Heart right ventricle (tissue), 16 donors: ENCODE results near the gene TVP23A. TPM values are rescaled to one million over a fixed set of nuclear protein-coding genes. Genes with fewer than 3 reads are reported as not detected.
"Not testable (repeated sequence)": the region's sequence is repeated elsewhere in the genome, so short reads cannot be mapped to it uniquely, and the experiment has no call there.

Experiments used
- ATAC-seq, 8 donors: fragments of 200-7000 bp; cut with Tn5 transposase; one replicate each; pipeline ENCODE4 v1.9.1; 2020; ENCODE audit warnings: mild to moderate bottlenecking in 8 of 8, moderate library complexity in 8 of 8, moderate number of reproducible peaks in 1 of 8
- DNase-seq, 2 donors: peaks; one replicate each; pipeline ENCODE4 v3.0.0-alpha.2; 2020
- H3K27ac ChIP-seq, 10 donors: fragments of 200-600 bp; sonication (generic) in 2 of 10; one replicate each; pipeline versions ENCODE4 v1.5.0 to v1.8.0; 2020 to 2022; ENCODE audit warnings: mild to moderate bottlenecking in 3 of 10
- H3K27me3 ChIP-seq, 7 donors: fragments of 200-600 bp; one replicate each; pipeline ENCODE4 v1.8.0; 2021 to 2022; ENCODE audit warnings: mild to moderate bottlenecking in 2 of 7
- H3K36me3 ChIP-seq, 9 donors: fragments of 200-600 bp; sonication (generic) in 1 of 9; one replicate each; pipeline versions ENCODE4 v1.5.0 to v1.8.0; 2020 to 2022; ENCODE audit warnings: mild to moderate bottlenecking in 2 of 9
- H3K4me1 ChIP-seq, 9 donors: fragments of 200-600 bp; sonication (generic) in 1 of 9; one replicate each; pipeline versions ENCODE4 v1.5.0 to v1.8.0; 2020 to 2022; ENCODE audit warnings: mild to moderate bottlenecking in 4 of 9
- H3K4me3 ChIP-seq, 10 donors: fragments of 200-600 bp; sonication (generic) in 2 of 10; one replicate each; pipeline versions ENCODE4 v1.5.0 to v1.8.0; 2020 to 2022; ENCODE audit warnings: mild to moderate bottlenecking in 7 of 10, moderate library complexity in 2 of 10
- H3K9me3 ChIP-seq, 11 donors: fragments of 200-600 bp in 10 of 11; sonication (generic) in 2 of 11; one replicate each; pipeline versions ENCODE4 v1.5.0 to v1.8.0; 2013 to 2022; ENCODE audit warnings: mild to moderate bottlenecking in 2 of 11, control low read depth in 1 of 11, moderate library complexity in 1 of 11
- CTCF ChIP-seq, 9 donors: fragments of 200-600 bp; sonication (generic) in 2 of 9; IDR thresholded peaks; one replicate each; pipeline versions ENCODE4 v1.5.0 to v1.8.0; 2021 to 2022; ENCODE audit warnings: antibody characterized with exemption in 9 of 9, mild to moderate bottlenecking in 5 of 9, moderate library complexity in 1 of 9
- WGBS, 2 donors: extraction: QIAGEN DNeasy Blood & Tissue Kit; methylation state at CpG; one replicate each; pipeline ENCODE4 v1.1.7; 2013; ENCODE audit warnings: inconsistent platforms in 1 of 2; 5-methylcytosine and 5-hydroxymethylcytosine counted together
- intact Hi-C, 10 donors: fragments of 100-400 bp; cut with DNase I; formaldehyde crosslinking; loops; one replicate each; pipeline versions ENCODE4 v1.11.1 to v1.14.2; 2022
- polyA plus RNA-seq, 2 donors: library from polyadenylated mRNA; stranded (reverse); fragments of 200-250 nt; gene quantifications; one replicate each; pipeline ENCODE4 v1.2.3, GENCODE V29; 2013
- total RNA-seq, 10 donors: library from RNA; stranded (reverse); fragmentation: NEBNext Ultra II Directional in 3 of 10; extraction: Animal tissue kit (Norgen Biotek cat#: 25700) in 3 of 10; gene quantifications; one replicate each; pipeline versions ENCODE4 v1.2.1 to v1.2.4, GENCODE V29; 2021 to 2023
- donor health status: Arrhythmogenic right ventricular cardiomyopathy.
- donor health status: ischemic (EF 13 %, LVEDD 7.1; RV severe dilation, severe dysfunction).
- donor health status: healthy with polysubstance abuse.
- donor health status: DM: no; HTN: yes; CAD: no.
- donor health status: DM: no; HTN: no; CAD: no.
- donor health status: ischemic (EF 25% LVEDD 6.9; RV normal size, moderate dysfunction).
- donor health status: ischemic (EF 25% LVEDD 5.7; RV mildly dilated, moderate dysfunction).
- donor health status: healthy.
- donor health status: DM: yes; HTN: yes; CAD: no.
- donor health status: Ischemic cardiomyopathy.
- donor health status: ischemic (EF 35%, LVEDD 5.7; RV mildly dilated, moderate dysfunction).
- donor health status: nonischemic (EF 11% LVEDD 7.7; RV severe dilation, severe dysfunction).
- donor health status: DM: yes; HTN: yes; CAD: no.
- donor health status: PGD.
- donor health status: ischemic (EF 29% LVEDD 5.4; RV normal size, mild dysfunction).
- donor health status: nonischemic (EF 23%, LVEDD 6.1; RV moderate dilation, normal function).

The TVP23A gene
- total and polyA plus RNA-seq, 12 donors, result 0.04 to 0.44 (median 0.18) TPM; not detected in 5

DNA sequence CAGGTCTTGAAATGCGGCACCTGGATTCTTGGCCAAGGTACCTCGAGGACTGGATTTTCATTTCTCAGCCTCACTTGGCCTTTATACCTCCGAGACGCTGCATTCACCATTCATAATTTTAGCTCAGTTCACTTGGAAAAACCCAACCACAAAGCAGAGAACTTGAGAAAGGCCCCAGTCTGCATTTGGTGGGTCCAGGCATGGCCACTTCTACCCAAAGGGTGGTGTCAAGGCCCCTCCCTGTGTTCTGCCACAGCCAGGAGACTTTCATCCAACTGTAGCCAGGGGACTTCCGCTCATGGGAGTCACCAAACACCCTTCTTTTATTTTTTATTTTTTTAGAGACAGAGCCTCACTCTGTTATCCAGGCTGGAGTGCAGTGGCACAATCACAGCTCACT lies 14.7 kb upstream of the TVP23A start:
- ATAC-seq (no peak), DNase-seq (no peak)
- no peak for TF ChIP-seq CTCF (IDR thresholded peaks at IDR 0.05)
- no peaks in the 10 kb centered on the region for H3K27me3 ChIP-seq
- 96 to 97% methylated on average over 5 of the region's 5 CpGs for WGBS, 2 donors
- H3K9me3 ChIP-seq, result peaks cover 0 to 5% (median 0%) of the 10 kb centered on the region in 11 donors
- H3K27ac ChIP-seq, result no peak overlapping the region
- no peaks in the 10 kb centered on the region for H3K36me3 ChIP-seq
- intact Hi-C loops, result loop anchor here in 4 of 10 donors (5.0 kb wide), 3 partner anchors 39 to 84 kb away; no protein-coding TSS in a partner anchor
- peaks cover 9 to 34% (median 18%) of the 10 kb centered on the region in 9 donors for H3K4me1 ChIP-seq
- H3K4me3 ChIP-seq, result no peak overlapping the region

- no peak for DNase-seq
- Histone ChIP-seq H3K4me3 (no peak overlapping the region), H3K4me1 (peaks cover 18 to 45% (median 29%) of the 10 kb centered on the region in 9 donors), H3K9me3 (peaks cover 0 to 5% (median 0%) of the 10 kb centered on the region in 11 donors), H3K36me3 (no peaks in the 10 kb centered on the region), H3K27me3 (no peaks in the 10 kb centered on the region), H3K27ac (peak overlapping the region in 1 of 10 donors; percentile 58)
- ATAC-seq, result no peak
- intact Hi-C loops, result loop anchor here in 4 of 10 donors (5.0 kb wide), 3 partner anchors 40 to 85 kb away; no protein-coding TSS in a partner anchor
- TF ChIP-seq CTCF (IDR thresholded peaks at IDR 0.05), result peak in 1 of 9 donors; percentile 11
- WGBS, 2 donors, result 80 to 87% methylated on average over 10 of the region's 10 CpGs
Observed at GRCh38 chr16:10831894-10832886, 13.6 kb upstream of the TVP23A start.

GRCh38 chr16:10830240-10830639 lies 11.6 kb upstream of the TVP23A start:
- intact Hi-C loops, result loop anchor here in 4 of 10 donors (5.0 kb wide), 3 partner anchors 42 to 87 kb away; no protein-coding TSS in a partner anchor
- peak overlapping the region in 9 of 10 donors; percentile 71 to 100 (median 94) for H3K27ac ChIP-seq
- peaks cover 18 to 53% (median 36%) of the 10 kb centered on the region in 9 donors for H3K4me1 ChIP-seq

DNA sequence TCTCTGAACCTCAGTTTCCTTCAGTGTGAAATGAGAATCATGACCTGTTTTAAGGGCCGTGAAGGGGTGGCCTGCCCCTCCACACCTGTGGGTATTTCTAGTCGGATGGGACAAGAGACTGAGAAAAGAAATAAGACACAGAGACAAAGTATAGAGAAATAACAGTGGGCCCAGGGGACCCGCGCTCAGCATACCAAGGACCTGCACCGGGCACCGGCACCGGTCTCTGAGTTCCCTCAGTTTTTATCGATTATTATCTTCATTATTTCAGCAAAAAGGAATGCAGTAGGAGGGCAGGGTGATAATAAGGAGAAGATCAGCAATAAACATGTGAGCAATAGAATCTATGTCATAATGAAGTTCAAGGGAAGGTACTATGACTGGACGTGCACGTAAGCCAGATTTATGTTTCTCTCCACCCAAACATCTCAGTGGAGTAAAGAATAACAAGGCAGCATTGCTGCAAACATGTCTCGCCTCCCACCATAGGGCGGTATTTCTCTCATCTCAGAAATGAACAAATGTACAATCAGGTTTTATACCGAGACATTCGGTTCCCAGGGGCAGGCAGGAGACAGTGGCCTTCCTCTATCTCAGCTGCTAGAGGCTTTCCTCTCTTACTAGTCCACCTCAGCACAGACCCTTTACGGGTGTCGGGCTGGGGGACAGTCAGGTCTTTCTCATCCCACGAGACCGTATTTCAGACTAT lies 10.9 kb upstream of the TVP23A start:
- ATAC-seq, DNase-seq, H3K9me3 ChIP-seq, H3K27me3 ChIP-seq, H3K36me3 ChIP-seq: not testable (repeated sequence)
- peak overlapping the region; percentile 93 to 100 (median 95) for H3K27ac ChIP-seq
- H3K4me1 ChIP-seq, result peaks cover 18 to 53% (median 39%) of the 10 kb centered on the region in 9 donors
- intact Hi-C loops, result loop anchor here in 8 of 10 donors (2.0 to 10.0 kb wide), 12 partner anchors 38 to 113 kb away; partner anchors contain the start of genes NUBP1 (in 2 of the 8), CIITA (in 1 of the 8), CLEC16A (in 1 of the 8) and DEXI (in 1 of the 8)
- peak overlapping the region in 4 of 10 donors; percentile 1 to 14 (median 4) for H3K4me3 ChIP-seq
- 27 to 29% methylated on average over 18 of the region's 18 CpGs for WGBS, 2 donors

More at GRCh38 chr16:10830240-10830639, 11.6 kb upstream of the TVP23A start:
- not testable (repeated sequence) for H3K27me3 ChIP-seq, H3K4me3 ChIP-seq, DNase-seq, ATAC-seq, H3K36me3 ChIP-seq, H3K9me3 ChIP-seq
